GM19099 (cell line): Measurements from ENCODE around the gene RNF133.

ENCODE experiments used
- POLR2A ChIP-seq: IDR thresholded peaks from 3 replicates; pipeline ENCODE4 v1.6.1; 2011; ENCODE audit warnings: low read depth; ENCODE audit not compliant: insufficient read length; ENCODE audit errors: extremely low read depth

Gene RNF133

GRCh38 chr7:122675621-122676020 lies 23.3 kb downstream of the RNF133 start:
- TF ChIP-seq POLR2A: no peak

GRCh38 chr7:122675011-122675410 lies 23.9 kb downstream of the RNF133 start:
- TF ChIP-seq POLR2A: no peak

- no peak for TF ChIP-seq POLR2A
These were observed 24.4 kb downstream of the RNF133 start for GRCh38 chr7:122674502-122674901.

GRCh38 chr7:122673951-122674350 lies 25.0 kb downstream of the RNF133 start:
- TF ChIP-seq POLR2A: no peak

GRCh38 chr7:122672536-122672935 lies 26.4 kb downstream of the RNF133 start:
- TF ChIP-seq POLR2A: no peak

GRCh38 chr7:122663733-122664132 lies 35.2 kb downstream of the RNF133 start:
- TF ChIP-seq POLR2A: no peak

GRCh38 chr7:122658856-122659255 lies 40.1 kb downstream of the RNF133 start:
- TF ChIP-seq POLR2A: no peak

GRCh38 chr7:122653685-122654084 lies 45.2 kb downstream of the RNF133 start:
- TF ChIP-seq POLR2A: no peak

GRCh38 chr7:122652876-122653275 lies 46.0 kb downstream of the RNF133 start:
- TF ChIP-seq POLR2A: no peak

GRCh38 chr7:122651451-122651850 lies 47.5 kb downstream of the RNF133 start:
- TF ChIP-seq POLR2A: no peak
